Stimulated activated CD8-positive, alpha-beta memory T cell treated with anti-CD3 and anti-CD28 coated beads, Interleukin-7, amount 100 ng/mL, for 24 hours (primary cell): ENCODE results near the gene CNTN1.

Source experiments
- DNase-seq: peaks from one replicate; pipeline ENCODE4 v3.0.0-alpha.2; 2020; ENCODE audit warnings: low read depth

Gene CNTN1

DNA sequence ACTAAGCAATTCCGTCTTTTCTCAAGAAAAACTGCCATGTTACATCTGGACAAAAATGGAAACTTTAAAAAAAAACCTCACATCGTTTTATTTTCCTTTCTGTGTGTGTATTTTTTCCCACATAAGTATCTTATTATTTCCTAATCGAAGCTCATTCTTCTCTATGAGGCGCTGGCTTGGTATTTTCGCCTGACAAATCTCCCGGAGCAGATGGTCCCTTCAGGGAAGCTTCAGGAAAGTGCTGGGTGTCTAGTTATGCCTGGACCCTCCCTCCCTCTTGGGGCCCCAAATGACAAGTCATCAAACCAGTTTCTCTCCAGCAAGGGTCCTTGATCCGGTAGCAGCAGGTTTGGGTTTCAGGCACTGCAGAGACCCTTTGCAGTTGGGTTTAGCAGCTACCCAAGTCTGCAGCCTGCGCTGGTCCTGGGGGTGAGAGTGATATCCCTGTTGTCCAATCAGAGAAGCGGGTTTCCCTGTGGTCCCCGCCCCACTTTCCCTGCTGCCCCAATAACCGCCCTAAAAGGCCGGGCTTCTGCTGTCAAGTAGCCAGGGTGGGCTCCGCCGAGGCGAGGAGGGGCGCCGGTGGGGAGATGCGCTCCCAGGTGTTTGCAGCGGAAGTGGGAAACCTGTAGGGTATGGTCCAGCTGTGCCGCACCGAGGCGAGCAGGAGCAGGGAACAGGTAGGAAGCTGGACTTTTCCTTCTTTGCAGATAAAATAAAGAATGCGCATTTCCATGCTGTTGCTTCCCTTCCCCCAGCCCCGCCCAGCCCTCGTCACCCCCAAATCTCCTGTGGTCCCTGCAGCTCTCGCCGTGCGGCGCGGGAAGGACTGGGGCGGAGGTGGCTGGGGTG lies at the start of gene CNTN1:
Gene CNTN1 (plus strand): TSS at position 527 of the 852 bp plus-strand sequence.
- DNase-seq = no peak

GRCh38 chr12:40643506-40643905 lies 48.7 kb upstream of the CNTN1 start:
- no peak for DNase-seq

DNA sequence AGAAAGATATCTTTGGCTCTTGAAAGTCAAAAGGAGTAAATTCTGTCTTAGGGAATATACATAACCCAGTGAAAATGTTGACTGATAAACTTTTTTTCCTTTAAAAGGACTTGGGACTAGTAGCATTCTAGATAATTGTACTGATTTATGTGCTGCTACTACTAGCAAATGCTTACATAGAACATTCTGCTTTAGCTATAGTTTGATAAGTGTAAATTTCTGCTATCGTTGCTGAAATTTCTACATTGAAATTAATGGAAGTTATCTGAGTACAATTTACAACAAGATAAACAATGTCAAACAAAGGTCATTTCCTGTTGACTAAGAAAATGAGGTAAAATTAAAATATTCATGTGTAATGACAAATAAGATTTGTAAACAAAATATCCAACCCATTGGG lies 48.3 kb upstream of the CNTN1 start:
- no peak for DNase-seq

- DNase-seq = no peak
These were observed 47.5 kb upstream of the CNTN1 start for GRCh38 chr12:40644708-40645107.

GRCh38 chr12:40645361-40645760 lies 46.9 kb upstream of the CNTN1 start:
- no peak for DNase-seq

GRCh38 chr12:40646456-40646855 lies 45.8 kb upstream of the CNTN1 start:
- no peak for DNase-seq

GRCh38 chr12:40646911-40647310 lies 45.3 kb upstream of the CNTN1 start:
- no peak for DNase-seq

- no peak for DNase-seq
These were observed 44.6 kb upstream of the CNTN1 start for GRCh38 chr12:40647651-40648050.

- no peak for DNase-seq
These were observed 43.7 kb upstream of the CNTN1 start for GRCh38 chr12:40648519-40648918.

DNA sequence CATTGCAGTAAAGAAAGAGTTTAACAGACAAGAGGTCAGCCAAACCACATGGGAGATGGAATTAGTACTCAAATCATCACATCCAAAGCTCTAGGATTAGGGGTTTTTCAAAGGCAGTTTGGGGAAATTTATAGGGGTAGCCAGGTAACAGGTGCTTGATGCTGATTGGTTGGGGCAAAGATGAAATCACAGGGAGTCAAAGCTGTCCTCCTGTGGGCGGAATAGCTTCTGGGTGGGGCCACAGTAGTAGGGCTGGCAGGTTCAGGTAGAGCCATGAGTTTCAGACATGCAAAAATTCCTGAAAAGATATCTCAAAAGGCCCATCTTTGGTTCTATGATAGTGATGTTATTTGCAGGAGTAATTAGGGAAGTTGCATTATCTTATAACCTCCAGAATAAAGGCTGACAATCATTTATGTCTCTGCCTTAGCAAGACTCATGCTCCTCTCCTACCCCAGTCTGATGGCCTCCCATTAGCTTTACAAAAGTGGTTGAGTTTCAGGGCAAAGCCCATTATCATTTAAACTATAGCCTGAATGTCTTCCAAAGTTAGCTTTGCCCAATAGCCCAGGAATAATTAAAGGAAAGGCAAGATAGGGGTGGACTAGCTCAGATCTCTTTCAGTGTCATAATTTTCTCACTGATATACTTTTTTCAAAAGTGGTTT lies 42.1 kb upstream of the CNTN1 start:
- no peak for DNase-seq

DNA sequence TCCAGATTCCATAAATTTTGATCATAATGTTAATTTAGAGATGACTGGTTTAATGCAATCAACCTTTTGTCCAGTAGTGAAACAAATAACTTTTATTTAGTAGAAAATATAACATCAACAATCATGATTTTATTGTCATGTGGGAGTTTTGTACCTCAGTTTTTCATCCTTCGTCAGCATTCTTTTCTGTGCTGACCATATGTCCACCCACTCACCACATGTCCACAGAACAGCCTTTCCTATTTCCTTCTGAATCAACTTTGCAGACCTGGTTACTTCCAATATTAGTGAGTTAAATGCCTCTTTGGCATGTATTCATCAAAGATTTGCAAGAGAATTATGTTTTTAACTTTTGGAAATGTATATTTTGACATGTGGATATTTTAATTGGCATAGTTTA lies 36.8 kb upstream of the CNTN1 start:
- DNase-seq = no peak

DNA sequence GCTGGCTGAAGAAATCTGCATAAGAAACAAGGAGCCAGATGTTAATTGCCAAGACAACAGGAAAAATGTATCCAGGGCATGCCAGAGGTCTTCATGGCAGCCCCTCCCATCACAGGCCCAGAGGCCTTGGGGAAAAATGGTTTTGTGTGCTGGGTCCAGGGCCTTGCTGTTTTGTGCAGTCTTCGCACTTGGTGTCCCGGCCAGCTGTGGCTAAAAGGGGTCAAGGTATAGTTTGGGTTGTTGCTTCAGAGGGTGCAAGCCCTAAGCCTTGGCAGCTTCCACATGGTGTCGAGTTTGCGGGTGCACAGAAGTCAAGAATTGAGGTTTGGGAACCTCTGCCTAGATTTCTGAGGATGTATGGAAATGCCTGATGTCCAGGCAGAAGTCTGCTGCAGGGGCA lies 29.9 kb upstream of the CNTN1 start:
- no peak for DNase-seq

- DNase-seq = no peak
These were observed 28.5 kb upstream of the CNTN1 start for GRCh38 chr12:40663781-40664180.

GRCh38 chr12:40668099-40668529 lies 24.1 kb upstream of the CNTN1 start:
- DNase-seq = no peak

GRCh38 chr12:40672741-40673271 lies 19.4 kb upstream of the CNTN1 start:
- no peak for DNase-seq

DNA sequence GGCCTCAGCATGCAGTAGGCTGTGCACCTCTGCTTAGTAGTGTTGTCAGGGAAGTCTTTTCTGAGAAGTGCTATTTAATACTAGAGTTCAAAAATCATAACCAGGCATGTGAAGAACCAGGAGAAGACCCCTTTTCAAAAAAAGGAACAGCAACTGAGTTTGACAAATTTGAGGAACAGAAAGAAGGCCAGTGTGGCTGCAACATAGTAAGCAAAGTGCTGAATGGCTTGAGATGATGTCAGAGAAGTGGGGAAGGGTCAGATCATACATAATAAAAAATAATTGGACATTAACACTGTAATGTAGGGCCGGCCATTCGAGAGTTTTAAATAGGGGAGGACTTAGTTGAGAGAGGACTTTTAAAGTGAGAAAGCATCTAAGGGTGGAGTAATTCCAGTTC lies 11.1 kb upstream of the CNTN1 start:
- DNase-seq = no peak

GRCh38 chr12:40684986-40685385 lies 7.3 kb upstream of the CNTN1 start:
- no peak for DNase-seq

- DNase-seq = no peak
These were observed 4.0 kb upstream of the CNTN1 start for GRCh38 chr12:40688085-40688725.

GRCh38 chr12:40689576-40689975 lies 2.7 kb upstream of the CNTN1 start:
- no peak for DNase-seq

DNA sequence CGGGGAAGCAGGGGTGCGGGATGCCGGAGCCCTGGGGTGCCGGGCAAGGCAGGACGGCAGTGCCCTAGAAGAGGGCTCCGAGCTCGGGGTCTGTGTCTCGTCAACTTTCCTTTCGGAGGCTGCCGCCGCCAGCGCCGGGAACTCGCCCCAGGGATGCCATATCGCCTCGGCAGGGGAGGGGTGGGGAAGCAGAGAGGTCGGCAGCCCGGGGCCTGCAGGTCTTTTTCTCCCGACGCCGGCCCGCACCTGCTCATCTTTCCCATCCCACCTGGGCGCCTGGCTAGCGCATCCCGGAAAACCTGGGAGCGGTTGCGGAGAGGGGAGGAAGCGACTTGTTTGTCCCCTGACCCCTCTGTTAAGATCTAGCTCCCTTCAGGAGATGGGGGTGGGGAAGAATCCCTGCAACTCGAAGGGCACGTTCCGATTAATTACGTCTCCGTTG lies 547 bp downstream of the CNTN1 start:
- no peak for DNase-seq

DNA sequence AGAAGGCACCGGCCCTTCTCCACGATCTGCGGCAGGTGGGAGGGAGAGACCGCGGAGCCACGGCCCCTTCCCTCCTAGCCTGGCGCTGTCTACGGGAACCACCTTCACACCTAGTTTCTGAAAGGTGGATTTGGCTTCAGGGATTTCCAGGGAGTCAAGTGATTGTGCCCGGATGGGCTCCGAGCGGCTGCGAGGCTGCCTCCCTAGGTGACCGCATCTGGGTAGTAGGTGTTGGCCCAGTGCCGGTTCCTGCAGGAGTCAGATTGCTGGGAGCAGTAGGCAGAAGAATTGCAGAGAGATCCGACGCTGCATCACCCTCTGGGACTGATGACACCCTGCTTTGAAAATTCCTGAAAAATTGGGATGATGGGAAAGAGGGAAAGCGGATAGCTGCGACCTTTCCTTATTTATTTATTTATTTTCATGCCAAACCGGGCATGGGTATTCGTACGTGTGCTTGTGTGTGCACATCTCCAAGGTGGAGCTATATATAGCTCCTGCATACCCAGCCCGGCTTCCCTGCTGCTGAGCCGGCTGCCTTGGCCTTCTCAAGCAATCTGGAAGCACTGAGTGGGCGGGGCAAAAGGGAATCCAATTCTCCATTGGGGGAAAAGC lies 1.1 kb downstream of the CNTN1 start:
- no peak for DNase-seq

GRCh38 chr12:40697566-40698259 lies 5.5 kb downstream of the CNTN1 start:
- no peak for DNase-seq
